Caco-2 (cell line): ENCODE results near the gene ASTN2. TPM values are rescaled to one million over a fixed set of nuclear protein-coding genes. Genes with fewer than 3 reads are reported as not detected.
A peak's percentile ranks its signal among the peaks of the same experiment; 100 is the strongest.

Experiments used
- BruUV-seq: library from RNA; stranded (reverse); fragments of 400-500 nt; replicated peaks from 2 replicates; lab custom pipeline; 2021; lab: Mats Ljungman, UMichigan
- CTCF ChIA-PET: fragments of 300-600 bp; sonication (Branson Sonifier 250); formaldehyde crosslinking; loops from one replicate; lab custom pipeline; 2022; ENCODE audit warnings: antibody characterized with exemption; lab: Charles Lee
- POLR2A ChIA-PET: fragments of 300-600 bp; sonication (Branson Sonifier 250); formaldehyde crosslinking; loops from one replicate; lab custom pipeline; 2022; ENCODE audit warnings: antibody characterized with exemption; lab: Charles Lee
- DNase-seq, 2 experiments: peaks; one replicate each; pipeline versions ENCODE4 v3.0.0 to v3.0.0-alpha.2; 2020 to 2022
- H3K27me3 ChIP-seq: replicated peaks from 2 replicates; pipeline ENCODE4 v1.6.0; 2011; ENCODE audit warnings: low read length; ENCODE audit not compliant: control insufficient read depth, insufficient read depth
- H3K36me3 ChIP-seq: 2 replicates; pipeline ENCODE4 v1.5.1; 2011; ENCODE audit warnings: low read length; ENCODE audit not compliant: control insufficient read depth, insufficient read depth
- H3K4me1 ChIP-seq: fragments of 250-450 bp; sonication (Bioruptor Pico); 2 replicates; pipeline ENCODE4 v1.5.1; 2020; ENCODE audit warnings: mild to moderate bottlenecking
- H3K4me3 ChIP-seq: 2 replicates; pipeline ENCODE4 v1.5.1; 2011; ENCODE audit warnings: low read depth, mild to moderate bottlenecking, control low read depth, low read length
- H3K9me3 ChIP-seq: fragments of 250-450 bp; sonication (Bioruptor Pico); 2 replicates; pipeline ENCODE4 v1.5.1; 2020; ENCODE audit warnings: mild to moderate bottlenecking, moderate library complexity
- H3K27ac Mint-ChIP-seq: one replicate; pipeline ENCODE4 v1.8.0; 2022; ENCODE audit warnings: mixed read lengths; ENCODE audit not compliant: unreplicated experiment
- H3K27me3 Mint-ChIP-seq: one replicate; pipeline ENCODE4 v1.8.0; 2022; ENCODE audit warnings: mixed read lengths; ENCODE audit not compliant: insufficient read depth, unreplicated experiment
- H3K36me3 Mint-ChIP-seq: one replicate; pipeline ENCODE4 v1.8.0; 2022; ENCODE audit warnings: mild to moderate bottlenecking, mixed read lengths; ENCODE audit not compliant: insufficient read depth, unreplicated experiment
- H3K4me1 Mint-ChIP-seq: one replicate; pipeline ENCODE4 v1.8.0; 2022; ENCODE audit warnings: low read depth, mixed read lengths; ENCODE audit not compliant: unreplicated experiment
- H3K4me3 Mint-ChIP-seq: one replicate; pipeline ENCODE4 v1.8.0; 2022; ENCODE audit warnings: mild to moderate bottlenecking, moderate library complexity, mixed read lengths; ENCODE audit not compliant: unreplicated experiment
- H3K9me3 Mint-ChIP-seq: one replicate; pipeline ENCODE4 v1.8.0; 2022; ENCODE audit warnings: mixed read lengths; ENCODE audit not compliant: unreplicated experiment
- intact Hi-C: fragments of 100-400 bp; cut with micrococcal nuclease; formaldehyde crosslinking; loops from one replicate; pipeline ENCODE4 v1.10.0; 2022; ENCODE audit not compliant: unreplicated experiment
- total RNA-seq: library from RNA; stranded (reverse); gene quantifications from 2 replicates; pipeline ENCODE4 v1.2.3, GENCODE V29; 2022
- TF ChIP-seq, protein P1 (sequence below), 2 experiments: fragments of 200-600 bp in 1 of 2; IDR thresholded peaks; 1 replicate in 1 of 2; 2 replicates in 1 of 2; pipeline versions ENCODE4 v1.5.1 to v1.8.0; 2011 to 2022; ENCODE audit warnings: antibody characterized with exemption in 1 of 2, control low read depth in 1 of 2, inconsistent platforms in 1 of 2, low read depth in 1 of 2, low read length in 1 of 2, mild to moderate bottlenecking in 1 of 2, moderate library complexity in 1 of 2; ENCODE audit not compliant: insufficient read depth in 1 of 2, severe bottlenecking in 1 of 2, unreplicated experiment in 1 of 2

The ASTN2 gene
- total RNA-seq, 1 experiment from 2014 or later: 12.7 TPM

DNA sequence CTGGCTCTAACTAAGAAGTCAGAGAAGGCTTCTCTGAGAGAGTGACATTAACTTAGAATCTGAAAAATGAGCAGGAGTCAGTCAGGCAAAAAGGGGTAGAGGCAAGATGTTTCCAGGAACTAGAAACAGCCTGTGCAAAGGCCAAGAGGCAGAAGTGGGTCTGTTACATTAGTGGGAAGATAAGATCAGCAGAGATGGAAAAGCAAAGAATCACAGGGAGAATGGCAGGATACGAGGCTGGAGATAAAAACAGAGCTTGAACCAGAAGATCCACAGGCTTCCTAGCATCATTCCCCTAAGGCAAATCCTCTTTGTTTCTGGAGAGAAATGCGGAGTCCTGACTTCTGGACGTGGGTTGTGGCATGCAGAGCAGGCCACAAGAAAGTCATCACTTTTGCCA lies 27.4 kb downstream of the ASTN2 start:
- H3K36me3 Mint-ChIP-seq: no peaks in the 10 kb centered on the region
- DNase-seq: no peak
- no TSS peak for BruUV-seq
- H3K27me3 Mint-ChIP-seq: peaks cover 5% of the 10 kb centered on the region
- CTCF ChIA-PET: no interaction called here
- H3K4me3 Mint-ChIP-seq: no peak overlapping the region
- no peaks in the 10 kb centered on the region for H3K9me3 Mint-ChIP-seq
- Histone ChIP-seq H3K4me3 (no peak overlapping the region), H3K4me1 (no peaks in the 10 kb centered on the region), H3K9me3 (no peaks in the 10 kb centered on the region), H3K27me3 (no peaks in the 10 kb centered on the region), H3K36me3 (no peaks in the 10 kb centered on the region)
- POLR2A ChIA-PET: no interaction called here
- H3K4me1 Mint-ChIP-seq: no peaks in the 10 kb centered on the region
- intact Hi-C loops: no loop called here
- TF ChIP-seq, protein P1, sequence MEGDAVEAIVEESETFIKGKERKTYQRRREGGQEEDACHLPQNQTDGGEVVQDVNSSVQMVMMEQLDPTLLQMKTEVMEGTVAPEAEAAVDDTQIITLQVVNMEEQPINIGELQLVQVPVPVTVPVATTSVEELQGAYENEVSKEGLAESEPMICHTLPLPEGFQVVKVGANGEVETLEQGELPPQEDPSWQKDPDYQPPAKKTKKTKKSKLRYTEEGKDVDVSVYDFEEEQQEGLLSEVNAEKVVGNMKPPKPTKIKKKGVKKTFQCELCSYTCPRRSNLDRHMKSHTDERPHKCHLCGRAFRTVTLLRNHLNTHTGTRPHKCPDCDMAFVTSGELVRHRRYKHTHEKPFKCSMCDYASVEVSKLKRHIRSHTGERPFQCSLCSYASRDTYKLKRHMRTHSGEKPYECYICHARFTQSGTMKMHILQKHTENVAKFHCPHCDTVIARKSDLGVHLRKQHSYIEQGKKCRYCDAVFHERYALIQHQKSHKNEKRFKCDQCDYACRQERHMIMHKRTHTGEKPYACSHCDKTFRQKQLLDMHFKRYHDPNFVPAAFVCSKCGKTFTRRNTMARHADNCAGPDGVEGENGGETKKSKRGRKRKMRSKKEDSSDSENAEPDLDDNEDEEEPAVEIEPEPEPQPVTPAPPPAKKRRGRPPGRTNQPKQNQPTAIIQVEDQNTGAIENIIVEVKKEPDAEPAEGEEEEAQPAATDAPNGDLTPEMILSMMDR (IDR thresholded peaks at IDR 0.05; ENCODE audit: insufficient read depth in 1 of 2, low read depth in 1 of 2, low read length in 1 of 2, severe bottlenecking in 1 of 2, unreplicated experiment in 1 of 2): no peak
- H3K27ac Mint-ChIP-seq: no peak overlapping the region

- no TSS peak for BruUV-seq
- Histone ChIP-seq H3K27me3 (no peaks in the 10 kb centered on the region), H3K36me3 (no peaks in the 10 kb centered on the region), H3K4me3 (no peak overlapping the region), H3K4me1 (no peaks in the 10 kb centered on the region), H3K9me3 (no peaks in the 10 kb centered on the region)
- intact Hi-C loops: no loop called here
- Mint-ChIP-seq H3K27me3 (peaks cover 17% of the 10 kb centered on the region), H3K4me1 (no peaks in the 10 kb centered on the region), H3K9me3 (no peaks in the 10 kb centered on the region), H3K4me3 (no peak overlapping the region), H3K36me3 (no peaks in the 10 kb centered on the region), H3K27ac (no peak overlapping the region)
- ChIA-PET CTCF (no interaction called here), POLR2A (no interaction called here)
- no peak for DNase-seq
- TF ChIP-seq, protein P1 (IDR thresholded peaks at IDR 0.05; ENCODE audit: insufficient read depth in 1 of 2, low read depth in 1 of 2, low read length in 1 of 2, severe bottlenecking in 1 of 2, unreplicated experiment in 1 of 2): no peak
Observed at GRCh38 chr9:117379341-117379740, 35.5 kb downstream of the ASTN2 start.

GRCh38 chr9:117377046-117377445 lies 37.8 kb downstream of the ASTN2 start:
- no peaks in the 10 kb centered on the region for H3K36me3 ChIP-seq
- no peaks in the 10 kb centered on the region for H3K27me3 ChIP-seq
- no peaks in the 10 kb centered on the region for H3K36me3 Mint-ChIP-seq
- H3K27me3 Mint-ChIP-seq: peaks cover 18% of the 10 kb centered on the region
- ChIA-PET CTCF (no interaction called here), POLR2A (no interaction called here)
- no peak overlapping the region for H3K27ac Mint-ChIP-seq
- intact Hi-C loops: no loop called here
- TF ChIP-seq, protein P1 (IDR thresholded peaks at IDR 0.05; ENCODE audit: insufficient read depth in 1 of 2, low read depth in 1 of 2, low read length in 1 of 2, severe bottlenecking in 1 of 2, unreplicated experiment in 1 of 2): no peak
- H3K4me1 Mint-ChIP-seq: no peaks in the 10 kb centered on the region
- no TSS peak for BruUV-seq
- no peaks in the 10 kb centered on the region for H3K9me3 ChIP-seq
- no peaks in the 10 kb centered on the region for H3K4me1 ChIP-seq
- H3K9me3 Mint-ChIP-seq: no peaks in the 10 kb centered on the region
- peak in 1 of 2 experiments; percentile 33 for DNase-seq
- H3K4me3 Mint-ChIP-seq: no peak overlapping the region
- H3K4me3 ChIP-seq: no peak overlapping the region
